ENCODE results near the gene CPEB4.

Gene CPEB4

GRCh38 chr5:173941758-173942401 lies 53.7 kb downstream of the CPEB4 start:
- H2BK15ac ChIP-seq (ENCODE audit: low read length), result no peak overlapping the region
- no peaks in the 10 kb centered on the region for H3K79me1 ChIP-seq (ENCODE audit: low read depth, low read length)
- H2AK5ac ChIP-seq (ENCODE audit: low read depth, low read length), result no peak overlapping the region
- H3K9ac ChIP-seq (ENCODE audit: low read depth, low read length, poor library complexity), result no peak overlapping the region
- H3K4ac ChIP-seq (ENCODE audit: low read length), result no peak overlapping the region
- H2BK120ac ChIP-seq (ENCODE audit: low read depth, low read length), result no peak overlapping the region
- H3K9me3 ChIP-seq (replicated peaks in 1 of 2; ENCODE audit: control insufficient read depth in 2 of 2, insufficient read depth in 1 of 2, low read depth in 1 of 2, low read length in 2 of 2), result no peaks in the 10 kb centered on the region
- H3K4me2 ChIP-seq (ENCODE audit: insufficient read depth, low read length, poor library complexity, severe bottlenecking), result no peak overlapping the region
- H3K36me3 ChIP-seq (replicated peaks in 1 of 2; ENCODE audit: control insufficient read depth in 2 of 2, insufficient read depth in 2 of 2, low read length in 2 of 2), result peaks cover 0 to 20% of the 10 kb centered on the region in 2 donors
- no peak overlapping the region for H4K91ac ChIP-seq (ENCODE audit: low read depth, low read length, poor library complexity)
- H3K4me3 ChIP-seq (ENCODE audit: low read length in 2 of 2), result no peak overlapping the region
- no peak overlapping the region for H3K23ac ChIP-seq (ENCODE audit: low read depth, low read length, poor library complexity)
- H3K27me3 ChIP-seq (ENCODE audit: control insufficient read depth in 3 of 3, insufficient read depth in 3 of 3, low read depth in 1 of 3, low read length in 3 of 3), result no peaks in the 10 kb centered on the region
- peak overlapping the region; percentile 77 for H3K18ac ChIP-seq (ENCODE audit: low read length)
- no CpG with 5 or more reads among the region's 9 CpGs for WGBS, 2 donors (ENCODE audit: extremely low coverage in 2 of 2, insufficient read length in 2 of 2, insufficient replicate concordance in 1 of 2)
- H3K4me1 ChIP-seq (ENCODE audit: control insufficient read depth in 2 of 2, insufficient read depth in 1 of 2, low read depth in 1 of 2, low read length in 2 of 2), result peaks cover 3 to 6% of the 10 kb centered on the region in 2 donors
- no peak for DNase-seq (ENCODE audit: low spot score)
- no peak overlapping the region for H3K14ac ChIP-seq (ENCODE audit: low read length)
- no peak overlapping the region for H2BK5ac ChIP-seq (ENCODE audit: low read length)
- H2AFZ ChIP-seq (ENCODE audit: low read length), result no peak overlapping the region
- no peak overlapping the region for H3K27ac ChIP-seq (replicated peaks; ENCODE audit: low read length)
- no peak overlapping the region for H2BK12ac ChIP-seq (ENCODE audit: low read length)
- H4K8ac ChIP-seq (ENCODE audit: low read depth, low read length), result no peak overlapping the region

- H3K79me1 ChIP-seq (ENCODE audit: low read depth, low read length), result no peaks in the 10 kb centered on the region
- no peak overlapping the region for H2AK5ac ChIP-seq (ENCODE audit: low read depth, low read length)
- H3K9ac ChIP-seq (ENCODE audit: low read depth, low read length, poor library complexity), result no peak overlapping the region
- WGBS, 2 donors (ENCODE audit: extremely low coverage in 2 of 2, insufficient read length in 2 of 2, insufficient replicate concordance in 1 of 2), result no CpG with 5 or more reads among the region's 2 CpGs
- no peak overlapping the region for H3K27ac ChIP-seq (replicated peaks; ENCODE audit: low read length)
- H3K23ac ChIP-seq (ENCODE audit: low read depth, low read length, poor library complexity), result no peak overlapping the region
- no peak overlapping the region for H2BK12ac ChIP-seq (ENCODE audit: low read length)
- H2AFZ ChIP-seq (ENCODE audit: low read length), result no peak overlapping the region
- H3K4me2 ChIP-seq (ENCODE audit: insufficient read depth, low read length, poor library complexity, severe bottlenecking), result no peak overlapping the region
- no peaks in the 10 kb centered on the region for H3K27me3 ChIP-seq (ENCODE audit: control insufficient read depth in 3 of 3, insufficient read depth in 3 of 3, low read depth in 1 of 3, low read length in 3 of 3)
- H3K9me3 ChIP-seq (replicated peaks in 1 of 2; ENCODE audit: control insufficient read depth in 2 of 2, insufficient read depth in 1 of 2, low read depth in 1 of 2, low read length in 2 of 2), result no peaks in the 10 kb centered on the region
- no peak overlapping the region for H4K8ac ChIP-seq (ENCODE audit: low read depth, low read length)
- H3K4me3 ChIP-seq (ENCODE audit: low read length in 2 of 2), result no peak overlapping the region
- H2BK120ac ChIP-seq (ENCODE audit: low read depth, low read length), result no peak overlapping the region
- H3K4me1 ChIP-seq (ENCODE audit: control insufficient read depth in 2 of 2, insufficient read depth in 1 of 2, low read depth in 1 of 2, low read length in 2 of 2), result peaks cover 3 to 6% of the 10 kb centered on the region in 2 donors
- H2BK15ac ChIP-seq (ENCODE audit: low read length), result no peak overlapping the region
- no peak overlapping the region for H3K4ac ChIP-seq (ENCODE audit: low read length)
- no peak overlapping the region for H3K14ac ChIP-seq (ENCODE audit: low read length)
- H4K91ac ChIP-seq (ENCODE audit: low read depth, low read length, poor library complexity), result no peak overlapping the region
- H3K18ac ChIP-seq (ENCODE audit: low read length), result no peak overlapping the region
- peaks cover 0 to 27% of the 10 kb centered on the region in 2 donors for H3K36me3 ChIP-seq (replicated peaks in 1 of 2; ENCODE audit: control insufficient read depth in 2 of 2, insufficient read depth in 2 of 2, low read length in 2 of 2)
- DNase-seq (ENCODE audit: low spot score), result no peak
- H2BK5ac ChIP-seq (ENCODE audit: low read length), result no peak overlapping the region
Measured at GRCh38 chr5:173944511-173944910, 56.4 kb downstream of the CPEB4 start.

GRCh38 chr5:173945160-173945559 lies 57.0 kb downstream of the CPEB4 start:
- no CpG with 5 or more reads among the region's 2 CpGs for WGBS, 2 donors (ENCODE audit: extremely low coverage in 2 of 2, insufficient read length in 2 of 2, insufficient replicate concordance in 1 of 2)
- no peak overlapping the region for H2AK5ac ChIP-seq (ENCODE audit: low read depth, low read length)
- H3K27me3 ChIP-seq (ENCODE audit: control insufficient read depth in 3 of 3, insufficient read depth in 3 of 3, low read depth in 1 of 3, low read length in 3 of 3), result no peaks in the 10 kb centered on the region
- H3K4ac ChIP-seq (ENCODE audit: low read length), result no peak overlapping the region
- H3K79me1 ChIP-seq (ENCODE audit: low read depth, low read length), result no peaks in the 10 kb centered on the region
- no peak overlapping the region for H3K18ac ChIP-seq (ENCODE audit: low read length)
- no peak overlapping the region for H2AFZ ChIP-seq (ENCODE audit: low read length)
- DNase-seq (ENCODE audit: low spot score), result no peak
- no peak overlapping the region for H3K27ac ChIP-seq (replicated peaks; ENCODE audit: low read length)
- no peak overlapping the region for H2BK12ac ChIP-seq (ENCODE audit: low read length)
- H2BK15ac ChIP-seq (ENCODE audit: low read length), result no peak overlapping the region
- peaks cover 0 to 33% of the 10 kb centered on the region in 2 donors for H3K36me3 ChIP-seq (replicated peaks in 1 of 2; ENCODE audit: control insufficient read depth in 2 of 2, insufficient read depth in 2 of 2, low read length in 2 of 2)
- no peak overlapping the region for H4K8ac ChIP-seq (ENCODE audit: low read depth, low read length)
- H3K9me3 ChIP-seq (replicated peaks in 1 of 2; ENCODE audit: control insufficient read depth in 2 of 2, insufficient read depth in 1 of 2, low read depth in 1 of 2, low read length in 2 of 2), result no peaks in the 10 kb centered on the region
- peaks cover 3 to 6% of the 10 kb centered on the region in 2 donors for H3K4me1 ChIP-seq (ENCODE audit: control insufficient read depth in 2 of 2, insufficient read depth in 1 of 2, low read depth in 1 of 2, low read length in 2 of 2)
- H3K4me2 ChIP-seq (ENCODE audit: insufficient read depth, low read length, poor library complexity, severe bottlenecking), result no peak overlapping the region
- H3K9ac ChIP-seq (ENCODE audit: low read depth, low read length, poor library complexity), result no peak overlapping the region
- no peak overlapping the region for H2BK120ac ChIP-seq (ENCODE audit: low read depth, low read length)
- H3K14ac ChIP-seq (ENCODE audit: low read length), result no peak overlapping the region
- no peak overlapping the region for H4K91ac ChIP-seq (ENCODE audit: low read depth, low read length, poor library complexity)
- no peak overlapping the region for H3K23ac ChIP-seq (ENCODE audit: low read depth, low read length, poor library complexity)
- H2BK5ac ChIP-seq (ENCODE audit: low read length), result no peak overlapping the region
- H3K4me3 ChIP-seq (ENCODE audit: low read length in 2 of 2), result no peak overlapping the region

- no peak overlapping the region for H3K4me3 ChIP-seq (ENCODE audit: low read length in 2 of 2)
- no peak overlapping the region for H3K18ac ChIP-seq (ENCODE audit: low read length)
- no peak overlapping the region for H2BK15ac ChIP-seq (ENCODE audit: low read length)
- H3K79me1 ChIP-seq (ENCODE audit: low read depth, low read length), result no peaks in the 10 kb centered on the region
- H4K91ac ChIP-seq (ENCODE audit: low read depth, low read length, poor library complexity), result no peak overlapping the region
- H3K36me3 ChIP-seq (replicated peaks in 1 of 2; ENCODE audit: control insufficient read depth in 2 of 2, insufficient read depth in 2 of 2, low read length in 2 of 2), result peaks cover 0 to 41% of the 10 kb centered on the region in 2 donors
- no peak overlapping the region for H3K27ac ChIP-seq (replicated peaks; ENCODE audit: low read length)
- H2AK5ac ChIP-seq (ENCODE audit: low read depth, low read length), result no peak overlapping the region
- no peak overlapping the region for H3K4me2 ChIP-seq (ENCODE audit: insufficient read depth, low read length, poor library complexity, severe bottlenecking)
- H3K27me3 ChIP-seq (ENCODE audit: control insufficient read depth in 3 of 3, insufficient read depth in 3 of 3, low read depth in 1 of 3, low read length in 3 of 3), result no peaks in the 10 kb centered on the region
- no peak overlapping the region for H3K23ac ChIP-seq (ENCODE audit: low read depth, low read length, poor library complexity)
- no peaks in the 10 kb centered on the region for H3K9me3 ChIP-seq (replicated peaks in 1 of 2; ENCODE audit: control insufficient read depth in 2 of 2, insufficient read depth in 1 of 2, low read depth in 1 of 2, low read length in 2 of 2)
- H3K9ac ChIP-seq (ENCODE audit: low read depth, low read length, poor library complexity), result no peak overlapping the region
- no peak overlapping the region for H2AFZ ChIP-seq (ENCODE audit: low read length)
- H3K4me1 ChIP-seq (ENCODE audit: control insufficient read depth in 2 of 2, insufficient read depth in 1 of 2, low read depth in 1 of 2, low read length in 2 of 2), result peaks cover 3 to 6% of the 10 kb centered on the region in 2 donors
- H2BK12ac ChIP-seq (ENCODE audit: low read length), result no peak overlapping the region
- no peak for DNase-seq (ENCODE audit: low spot score)
- H2BK120ac ChIP-seq (ENCODE audit: low read depth, low read length), result no peak overlapping the region
- no peak overlapping the region for H4K8ac ChIP-seq (ENCODE audit: low read depth, low read length)
- WGBS, 2 donors (ENCODE audit: extremely low coverage in 2 of 2, insufficient read length in 2 of 2, insufficient replicate concordance in 1 of 2), result no CpG with 5 or more reads among the region's 2 CpGs
- no peak overlapping the region for H2BK5ac ChIP-seq (ENCODE audit: low read length)
- no peak overlapping the region for H3K4ac ChIP-seq (ENCODE audit: low read length)
- no peak overlapping the region for H3K14ac ChIP-seq (ENCODE audit: low read length)
Measured at GRCh38 chr5:173946323-173946722, 58.2 kb downstream of the CPEB4 start.
